Keratinocyte (primary cell): Measurements from ENCODE around the gene AGTRAP. TPM values are rescaled to one million over a fixed set of nuclear protein-coding genes. Genes with fewer than 3 reads are reported as not detected.

ENCODE experiments used
- DNase-seq: peaks from one replicate; pipeline ENCODE4 v3.0.0-alpha.2; 2011; ENCODE audit warnings: low read depth, missing footprints, low spot score
- FAIRE-seq: peaks from 2 replicates; lab custom pipeline; 2011; peaks lifted over from hg19 to GRCh38; lab: Jason Lieb, UNC
- H2AFZ ChIP-seq: 2 replicates; pipeline ENCODE4 v1.6.0; 2012; ENCODE audit warnings: low read length, control low read depth, inconsistent platforms; ENCODE audit not compliant: control insufficient read depth
- H3K27ac ChIP-seq: 2 replicates; pipeline ENCODE4 v1.5.1; 2011; ENCODE audit warnings: low read length; ENCODE audit not compliant: control insufficient read depth, insufficient read depth
- H3K27me3 ChIP-seq: 3 replicates; pipeline ENCODE4 v1.6.0; 2011; ENCODE audit warnings: low read length; ENCODE audit not compliant: control insufficient read depth, insufficient read depth; ENCODE audit errors: extremely low read depth
- H3K36me3 ChIP-seq, 2 experiments: 2 replicates in 1 of 2; 3 replicates in 1 of 2; pipeline ENCODE4 v1.5.1; 2011; ENCODE audit warnings: low read length in 2 of 2, mild to moderate bottlenecking in 1 of 2; ENCODE audit not compliant: control insufficient read depth in 2 of 2, insufficient read depth in 2 of 2; ENCODE audit errors: extremely low read depth in 1 of 2
- H3K4me1 ChIP-seq: 3 replicates; pipeline ENCODE4 v1.5.1; 2011; ENCODE audit warnings: low read length; ENCODE audit not compliant: control insufficient read depth, insufficient read depth; ENCODE audit errors: extremely low read depth
- H3K4me2 ChIP-seq: 3 replicates; pipeline ENCODE4 v1.6.0; 2011; ENCODE audit warnings: low read depth, low read length; ENCODE audit not compliant: control insufficient read depth, insufficient read depth; ENCODE audit errors: extremely low read depth
- H3K4me3 ChIP-seq, 3 experiments: fragments of 200-600 bp in 1 of 3; sonication (generic) in 1 of 3; 2 replicates in 2 of 3; 3 replicates in 1 of 3; pipeline ENCODE4 v1.5.1; 2011 to 2016; ENCODE audit warnings: low read length in 3 of 3, mild to moderate bottlenecking in 3 of 3, control low read depth in 2 of 3, inconsistent platforms in 1 of 3, low read depth in 1 of 3, mixed read lengths in 1 of 3, mixed run types in 1 of 3, moderate library complexity in 1 of 3; ENCODE audit not compliant: control insufficient read depth in 2 of 3, insufficient read depth in 2 of 3; ENCODE audit errors: extremely low read depth in 1 of 3
- H3K79me2 ChIP-seq: 2 replicates; pipeline ENCODE4 v1.6.0; 2012; ENCODE audit warnings: low read length; ENCODE audit not compliant: control insufficient read depth, insufficient read depth
- H3K9ac ChIP-seq: 3 replicates; pipeline ENCODE4 v1.6.0; 2011; ENCODE audit warnings: low read length; ENCODE audit not compliant: control insufficient read depth, insufficient read depth; ENCODE audit errors: extremely low read depth
- H3K9me1 ChIP-seq: 3 replicates; pipeline ENCODE4 v1.6.0; 2011; ENCODE audit warnings: low read length; ENCODE audit not compliant: control insufficient read depth, insufficient read depth; ENCODE audit errors: extremely low read depth
- H3K9me3 ChIP-seq: 2 replicates; pipeline ENCODE4 v1.5.1; 2012; ENCODE audit warnings: low read depth, low read length; ENCODE audit not compliant: control insufficient read depth
- H4K20me1 ChIP-seq: 3 replicates; pipeline ENCODE4 v1.6.0; 2011; ENCODE audit warnings: low read length; ENCODE audit not compliant: control insufficient read depth, insufficient read depth; ENCODE audit errors: extremely low read depth
- CTCF ChIP-seq, 3 experiments: IDR thresholded peaks in 1 of 3; conservative IDR thresholded peaks in 1 of 3; optimal IDR thresholded peaks in 1 of 3; 2 replicates in 2 of 3; 3 replicates in 1 of 3; pipeline versions ENCODE3 to v1.5.1; 2011; ENCODE audit warnings: low read length in 3 of 3, mild to moderate bottlenecking in 3 of 3, moderate library complexity in 2 of 3, control low read depth in 1 of 3, inconsistent platforms in 1 of 3; ENCODE audit not compliant: insufficient read depth in 2 of 3; ENCODE audit errors: extremely low read depth in 1 of 3
- EZH2 ChIP-seq: IDR thresholded peaks from one replicate; pipeline ENCODE4 v1.6.1; 2012; ENCODE audit warnings: inconsistent platforms, mild to moderate bottlenecking, low read length, moderate library complexity
- dilution Hi-C: fragments of 300-500 bp; cut with MboI; formaldehyde crosslinking; loops from one replicate; pipeline ENCODE4 v1.7.0; 2020; ENCODE audit warnings: low sequenced_read_pairs; ENCODE audit not compliant: extremely low pct_ligation_motif_present
- polyA plus RNA-seq, 5 experiments: library from polyadenylated mRNA; depleted of rRNA in 3 of 5; stranded (reverse) in 3 of 5; stranded (forward) in 1 of 5; unstranded in 1 of 5; fragments of >200 nt; gene quantifications; 1 replicate in 1 of 5; 2 replicates in 3 of 5; 3 replicates in 1 of 5; pipeline versions ENCODE4 v1.2.1 to v1.2.3, GENCODE V29; 2011 to 2012; ENCODE audit warnings: missing spikeins in 2 of 5, low read depth in 1 of 5, low replicate concordance in 1 of 5

AGTRAP gene
- polyA plus RNA-seq, 1 donor (not counting 4 experiments of a cell fraction or from before 2014, with no cell fraction given) = 36.7 TPM

DNA sequence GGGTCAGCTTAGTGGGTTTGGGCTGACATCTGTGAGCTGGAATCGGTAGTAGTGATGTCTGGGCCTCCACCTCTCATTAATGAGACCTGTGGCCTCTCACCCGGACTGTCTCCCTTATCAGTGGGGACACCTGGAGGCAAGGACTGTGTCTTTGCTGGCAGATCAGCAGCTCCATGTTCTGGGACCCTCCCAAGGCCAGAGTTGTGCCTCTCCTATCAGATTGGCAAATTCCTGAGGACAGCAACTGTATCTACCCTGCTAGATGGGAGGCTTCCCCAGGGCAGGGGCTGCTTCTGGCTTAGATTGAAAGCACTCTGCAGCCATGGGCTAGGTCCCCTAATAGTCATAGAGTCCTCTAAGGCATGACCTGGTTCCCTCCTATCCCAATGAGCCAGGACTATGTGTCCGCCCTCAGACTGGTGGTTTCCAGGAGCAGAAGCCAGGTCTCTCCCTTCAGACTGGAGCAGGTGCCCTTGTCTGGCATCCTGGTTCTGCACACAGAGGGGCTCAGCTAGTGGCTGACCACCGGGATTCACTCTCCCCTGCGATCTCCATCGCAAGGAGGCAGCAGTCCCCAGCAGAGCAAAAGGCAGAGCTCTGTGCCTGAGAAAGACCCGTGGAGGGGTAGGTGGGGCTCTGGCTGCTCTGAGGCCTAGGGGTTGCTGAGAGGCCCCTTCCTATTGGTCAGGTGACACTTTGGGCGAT, 38.6 kb upstream of the AGTRAP start:
- Histone ChIP-seq H3K36me3 (no peaks in the 10 kb centered on the region), H4K20me1 (no peaks in the 10 kb centered on the region), H3K9ac (no peak overlapping the region), H3K4me2 (no peak overlapping the region), H3K4me3 (no peak overlapping the region), H2AFZ (no peak overlapping the region), H3K9me3 (no peaks in the 10 kb centered on the region), H3K4me1 (peaks cover 15% of the 10 kb centered on the region), H3K27ac (no peak overlapping the region), H3K27me3 (peaks cover 58% of the 10 kb centered on the region), H3K9me1 (no peaks in the 10 kb centered on the region), H3K79me2 (no peaks in the 10 kb centered on the region)
- FAIRE-seq (no peak), DNase-seq (no peak)
- dilution Hi-C loops = no loop called here
- TF ChIP-seq CTCF (optimal IDR thresholded peaks at IDR 0.05 in 1 of 3, IDR thresholded peaks at IDR 0.05 in 1 of 3, conservative IDR thresholded peaks at IDR 0.05 in 1 of 3; ENCODE audit: extremely low read depth in 1 of 3, insufficient read depth in 2 of 3, low read length in 3 of 3) = no peak
- no peak for TF ChIP-seq EZH2

- H3K4me2 ChIP-seq = no peak overlapping the region
- no peaks in the 10 kb centered on the region for H3K9me3 ChIP-seq
- no peak overlapping the region for H3K4me3 ChIP-seq
- H3K4me1 ChIP-seq = peaks cover 11% of the 10 kb centered on the region
- H4K20me1 ChIP-seq = no peaks in the 10 kb centered on the region
- DNase-seq (no peak), FAIRE-seq (no peak)
- H2AFZ ChIP-seq = no peak overlapping the region
- TF ChIP-seq CTCF (optimal IDR thresholded peaks at IDR 0.05 in 1 of 3, IDR thresholded peaks at IDR 0.05 in 1 of 3, conservative IDR thresholded peaks at IDR 0.05 in 1 of 3; ENCODE audit: extremely low read depth in 1 of 3, insufficient read depth in 2 of 3, low read length in 3 of 3) (no peak), EZH2 (no peak)
- no peak overlapping the region for H3K9ac ChIP-seq
- no peaks in the 10 kb centered on the region for H3K9me1 ChIP-seq
- no peak overlapping the region for H3K27ac ChIP-seq
- dilution Hi-C loops = no loop called here
- no peaks in the 10 kb centered on the region for H3K36me3 ChIP-seq
- H3K79me2 ChIP-seq = no peaks in the 10 kb centered on the region
- H3K27me3 ChIP-seq = peaks cover 59% of the 10 kb centered on the region
Observed at GRCh38 chr1:11697893-11698210, 38.1 kb upstream of the AGTRAP start.
